Peyer's patch (tissue), 4 donors: ENCODE measurements around the gene DMKN. TPM values are rescaled to one million over a fixed set of nuclear protein-coding genes. Genes with fewer than 3 reads are reported as not detected.

Experiments
- DNase-seq, 3 donors: peaks; one replicate each; pipeline ENCODE4 v3.0.0-alpha.2; 2017 to 2019
- H3K27ac ChIP-seq, 4 donors: fragments of 200-600 bp; sonication (generic); one replicate each; pipeline ENCODE4 v1.5.1; 2016 to 2019
- H3K27me3 ChIP-seq, 2 donors: fragments of 200-600 bp; sonication (generic); one replicate each; pipeline ENCODE4 v1.5.1; 2019
- H3K36me3 ChIP-seq, 3 donors: fragments of 200-600 bp; sonication (generic); one replicate each; pipeline ENCODE4 v1.5.1; 2016 to 2019
- H3K4me1 ChIP-seq, 4 donors: fragments of 200-600 bp; sonication (generic); one replicate each; pipeline ENCODE4 v1.5.1; 2016 to 2019
- H3K4me3 ChIP-seq, 4 donors: fragments of 200-600 bp; sonication (generic); 1 replicate in 3 of 4; 2 replicates in 1 of 4; pipeline ENCODE4 v1.5.1; 2016 to 2019; ENCODE audit warnings: mild to moderate bottlenecking in 1 of 4
- H3K9me3 ChIP-seq, 4 donors: fragments of 200-600 bp; sonication (generic); one replicate each; pipeline ENCODE4 v1.5.1; 2016 to 2019; ENCODE audit warnings: mild to moderate bottlenecking in 1 of 4
- POLR2A ChIP-seq, 2 donors: fragments of 450-650 bp; IDR thresholded peaks; one replicate each; pipeline ENCODE4 v1.5.1; 2017; ENCODE audit warnings: antibody characterized with exemption in 2 of 2, mild to moderate bottlenecking in 2 of 2, moderate library complexity in 2 of 2
- total RNA-seq, 4 donors: library from RNA; depleted of rRNA; stranded (reverse); fragments of >200 nt; gene quantifications; one replicate each; pipeline ENCODE4 v1.1.0, GENCODE V29; 2016
- TF ChIP-seq, protein P1 (sequence below), 6 experiments: fragments of 450-650 bp in 4 of 6; fragments of 200-600 bp in 2 of 6; sonication (generic) in 1 of 6; IDR thresholded peaks; one replicate each; pipeline ENCODE4 v1.5.1; 2017 to 2019; ENCODE audit warnings: antibody characterized with exemption in 6 of 6, mild to moderate bottlenecking in 3 of 6, moderate library complexity in 1 of 6

DMKN gene
- total RNA-seq, 4 donors from 2014 or later = 1.9 to 29.7 (median 10.7) TPM; not detected in 1

DNA sequence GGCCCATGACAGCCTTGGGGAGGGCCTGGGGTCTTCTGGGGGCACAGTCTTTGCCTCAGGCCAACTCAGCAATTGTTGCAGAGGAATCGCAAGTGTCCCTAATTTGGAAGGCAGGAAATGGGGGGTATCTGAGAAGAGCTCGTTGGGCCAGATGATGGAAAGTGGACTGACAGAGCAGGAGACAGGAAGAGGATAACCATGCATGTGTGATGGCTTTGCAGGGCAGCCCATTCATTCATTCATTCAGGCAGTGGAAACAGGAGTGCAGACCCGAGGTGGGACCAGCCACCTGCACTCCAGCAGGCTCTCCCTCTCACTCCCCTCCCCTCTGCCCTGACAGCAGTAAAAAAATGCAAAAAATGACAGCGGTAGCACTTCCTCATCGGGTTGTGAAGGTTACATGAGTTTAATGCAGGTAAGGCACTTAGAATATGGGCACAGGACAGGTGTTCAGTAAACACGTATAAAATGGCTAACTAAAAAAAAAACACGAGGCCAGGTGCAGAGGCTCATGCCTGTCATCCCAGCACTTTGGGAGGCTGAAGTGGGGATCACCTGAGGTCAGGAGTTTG lies 27.0 kb upstream of the DMKN start:
- H3K4me3 ChIP-seq = no peak overlapping the region
- peaks cover 0 to 8% (median 0%) of the 10 kb centered on the region in 4 donors for H3K4me1 ChIP-seq
- H3K27me3 ChIP-seq = no peaks in the 10 kb centered on the region
- DNase-seq = no peak
- H3K36me3 ChIP-seq = no peaks in the 10 kb centered on the region
- no peaks in the 10 kb centered on the region for H3K9me3 ChIP-seq
- no peak overlapping the region for H3K27ac ChIP-seq
- TF ChIP-seq POLR2A (IDR thresholded peaks at IDR 0.05) = no peak
- TF ChIP-seq, protein P1, sequence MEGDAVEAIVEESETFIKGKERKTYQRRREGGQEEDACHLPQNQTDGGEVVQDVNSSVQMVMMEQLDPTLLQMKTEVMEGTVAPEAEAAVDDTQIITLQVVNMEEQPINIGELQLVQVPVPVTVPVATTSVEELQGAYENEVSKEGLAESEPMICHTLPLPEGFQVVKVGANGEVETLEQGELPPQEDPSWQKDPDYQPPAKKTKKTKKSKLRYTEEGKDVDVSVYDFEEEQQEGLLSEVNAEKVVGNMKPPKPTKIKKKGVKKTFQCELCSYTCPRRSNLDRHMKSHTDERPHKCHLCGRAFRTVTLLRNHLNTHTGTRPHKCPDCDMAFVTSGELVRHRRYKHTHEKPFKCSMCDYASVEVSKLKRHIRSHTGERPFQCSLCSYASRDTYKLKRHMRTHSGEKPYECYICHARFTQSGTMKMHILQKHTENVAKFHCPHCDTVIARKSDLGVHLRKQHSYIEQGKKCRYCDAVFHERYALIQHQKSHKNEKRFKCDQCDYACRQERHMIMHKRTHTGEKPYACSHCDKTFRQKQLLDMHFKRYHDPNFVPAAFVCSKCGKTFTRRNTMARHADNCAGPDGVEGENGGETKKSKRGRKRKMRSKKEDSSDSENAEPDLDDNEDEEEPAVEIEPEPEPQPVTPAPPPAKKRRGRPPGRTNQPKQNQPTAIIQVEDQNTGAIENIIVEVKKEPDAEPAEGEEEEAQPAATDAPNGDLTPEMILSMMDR (IDR thresholded peaks at IDR 0.05) = no peak

DNA sequence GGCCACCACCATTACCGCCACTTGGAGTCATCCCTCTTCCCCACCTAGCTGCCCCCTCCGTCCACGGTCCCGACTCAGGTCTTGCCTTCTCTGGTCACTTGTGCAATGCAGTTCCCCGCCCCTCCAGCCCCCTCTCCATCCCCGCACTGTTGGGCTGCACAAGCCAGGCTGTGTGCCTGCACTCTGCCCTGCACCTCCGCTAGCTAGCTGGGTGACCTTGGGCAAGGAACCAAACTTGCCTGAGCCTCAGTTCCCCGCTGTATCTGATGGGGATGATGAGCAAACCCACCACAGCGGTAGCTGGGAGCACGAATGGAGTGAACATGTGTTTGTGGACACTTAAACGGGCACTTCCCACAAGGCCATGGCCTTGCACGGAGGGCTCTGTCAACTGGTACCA lies 26.4 kb upstream of the DMKN start:
- no peaks in the 10 kb centered on the region for H3K36me3 ChIP-seq
- DNase-seq = no peak
- H3K9me3 ChIP-seq = no peaks in the 10 kb centered on the region
- H3K4me1 ChIP-seq = peaks cover 0 to 8% (median 0%) of the 10 kb centered on the region in 4 donors
- H3K27ac ChIP-seq = no peak overlapping the region
- TF ChIP-seq, protein P1 (IDR thresholded peaks at IDR 0.05) = no peak
- no peak for TF ChIP-seq POLR2A (IDR thresholded peaks at IDR 0.05)
- no peak overlapping the region for H3K4me3 ChIP-seq
- H3K27me3 ChIP-seq = no peaks in the 10 kb centered on the region

DNA sequence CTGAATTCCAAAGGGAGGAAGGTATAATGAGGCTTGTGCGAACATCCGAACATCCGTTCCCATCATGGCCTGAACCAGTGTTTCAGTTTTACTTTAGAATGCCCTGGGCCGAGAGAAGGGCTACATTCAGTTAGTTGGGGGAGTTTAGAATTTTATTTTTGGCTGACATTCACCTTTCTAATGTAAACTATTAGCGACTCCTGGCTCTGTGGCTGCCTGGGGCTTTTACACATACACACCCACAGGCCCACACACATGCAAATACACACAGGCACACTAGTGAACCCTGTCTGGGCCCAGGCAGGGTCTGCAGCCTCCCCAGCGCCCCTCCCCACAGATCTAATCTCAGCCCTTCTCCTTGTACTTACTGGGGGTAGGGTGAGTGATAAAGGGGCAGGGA lies 25.9 kb upstream of the DMKN start:
- H3K9me3 ChIP-seq = no peaks in the 10 kb centered on the region
- H3K36me3 ChIP-seq = no peaks in the 10 kb centered on the region
- TF ChIP-seq POLR2A (IDR thresholded peaks at IDR 0.05) = no peak
- TF ChIP-seq, protein P1 (IDR thresholded peaks at IDR 0.05) = no peak
- H3K27ac ChIP-seq = no peak overlapping the region
- H3K27me3 ChIP-seq = no peaks in the 10 kb centered on the region
- no peak overlapping the region for H3K4me3 ChIP-seq
- H3K4me1 ChIP-seq = peaks cover 0 to 3% (median 0%) of the 10 kb centered on the region in 4 donors
- DNase-seq = no peak

DNA sequence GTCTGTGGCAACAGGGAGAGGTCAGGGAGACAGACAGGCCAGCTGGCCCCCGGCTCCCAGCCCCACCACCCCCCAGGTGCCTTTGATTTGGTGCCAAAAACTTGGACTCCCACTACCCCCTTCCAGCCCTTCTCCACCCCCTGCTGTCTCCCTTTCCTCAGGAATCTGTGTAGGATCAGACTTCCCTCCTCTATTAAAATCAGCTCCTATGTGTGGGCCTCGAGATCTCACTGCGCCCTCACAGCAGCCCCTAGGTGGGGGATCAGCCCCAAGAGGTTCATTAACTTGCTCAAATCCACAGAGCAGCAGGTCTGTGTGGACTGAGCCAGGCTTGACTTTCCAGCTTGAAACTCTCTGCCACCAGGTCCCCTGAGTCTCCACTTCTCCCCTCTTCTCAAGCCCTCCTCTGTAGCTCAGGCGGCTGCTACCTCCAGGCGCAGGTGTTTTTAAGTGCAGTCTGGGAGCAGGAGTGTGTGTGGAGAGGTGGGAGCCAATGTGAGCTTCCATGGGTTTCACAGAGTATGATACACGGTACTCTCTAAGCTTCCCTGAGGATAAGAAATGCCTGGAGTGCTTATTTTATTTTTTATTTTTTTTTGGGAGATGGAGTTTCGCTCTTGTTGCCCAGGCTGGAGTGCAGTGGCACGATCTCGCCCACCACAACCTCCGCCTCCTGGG lies 21.5 kb upstream of the DMKN start:
- Histone ChIP-seq H3K4me3 (no peak overlapping the region), H3K27me3 (peaks cover 0 to 5% of the 10 kb centered on the region in 2 donors), H3K27ac (no peak overlapping the region), H3K9me3 (no peaks in the 10 kb centered on the region), H3K4me1 (no peaks in the 10 kb centered on the region), H3K36me3 (no peaks in the 10 kb centered on the region)
- DNase-seq = no peak
- TF ChIP-seq, protein P1 (IDR thresholded peaks at IDR 0.05) = no peak
- no peak for TF ChIP-seq POLR2A (IDR thresholded peaks at IDR 0.05)

DNA sequence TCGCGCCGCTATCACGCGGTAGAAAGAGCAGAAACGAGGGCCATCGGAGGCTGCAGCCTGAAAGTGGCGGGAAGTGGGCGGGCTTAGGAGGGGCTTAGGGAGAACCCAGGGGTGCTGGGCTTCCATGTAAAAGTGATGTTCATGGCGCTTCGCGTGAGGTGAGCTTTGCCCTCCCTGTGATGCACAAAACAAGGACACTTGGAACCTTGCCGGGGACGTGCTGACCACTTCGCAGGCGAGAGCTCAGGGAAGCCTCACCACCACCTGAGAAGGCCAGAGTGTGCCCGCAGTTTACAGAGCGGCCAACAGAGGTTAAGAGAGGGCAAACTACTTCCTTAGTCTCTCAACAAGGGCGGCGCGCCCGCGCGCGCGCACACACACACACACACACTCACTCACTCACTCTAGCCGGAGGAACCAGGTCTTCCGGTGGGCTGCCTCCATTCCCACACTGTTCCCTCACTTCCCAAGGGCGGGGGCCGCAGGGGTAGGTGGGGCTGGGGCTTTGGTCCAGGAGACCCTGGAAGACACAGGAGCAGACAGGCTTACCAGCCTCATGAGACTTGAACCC lies 20.5 kb upstream of the DMKN start:
- Histone ChIP-seq H3K36me3 (no peaks in the 10 kb centered on the region), H3K27ac (no peak overlapping the region), H3K4me1 (no peaks in the 10 kb centered on the region), H3K4me3 (no peak overlapping the region), H3K27me3 (peaks cover 0 to 5% of the 10 kb centered on the region in 2 donors), H3K9me3 (no peaks in the 10 kb centered on the region)
- TF ChIP-seq, protein P1 (IDR thresholded peaks at IDR 0.05) = no peak
- TF ChIP-seq POLR2A (IDR thresholded peaks at IDR 0.05) = no peak
- DNase-seq = peak in 2 of 3 donors; percentile 57 to 70
